ENCODE data around the gene CCDC187. TPM values are rescaled to one million over a fixed set of nuclear protein-coding genes. Genes with fewer than 3 reads are reported as not detected.
A peak's percentile ranks its signal among the peaks of the same experiment; 100 is the strongest.

CCDC187 gene
- total RNA-seq, 1 donor from 2014 or later, result 6.6 TPM

DNA sequence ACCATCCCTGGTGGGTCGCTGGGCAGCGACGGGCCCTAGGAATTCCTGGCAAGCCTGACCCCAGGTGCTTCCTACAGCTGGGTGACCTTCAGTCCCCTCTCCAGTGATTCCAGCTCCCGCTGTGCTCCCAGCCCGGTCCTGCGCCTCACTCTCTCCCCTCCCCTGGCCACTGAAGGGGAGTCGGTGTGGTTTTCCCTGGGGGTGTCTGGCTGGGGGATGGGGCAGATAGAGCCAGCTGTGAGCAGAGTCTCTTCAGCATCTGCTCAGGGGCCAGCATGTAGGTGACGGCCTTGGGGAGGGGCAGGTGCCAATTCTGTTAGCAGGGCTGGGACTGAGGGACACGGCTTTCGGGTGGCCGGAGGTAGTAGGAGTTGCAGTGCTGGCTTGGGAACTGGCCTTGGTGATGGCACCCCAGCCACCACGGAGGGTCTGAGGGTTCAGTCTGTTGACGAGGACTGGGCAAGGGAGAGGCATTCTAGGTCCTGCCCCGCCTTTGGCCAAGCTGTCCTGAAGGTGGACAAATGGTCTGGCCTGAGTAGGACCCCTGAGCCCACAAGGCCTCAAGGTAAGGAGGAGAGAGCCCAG is 26.6 kb upstream of the CCDC187 start:
- H3K4me3 ChIP-seq, result no peak overlapping the region
- intact Hi-C loops (cut with DNase I), result no loop called here
- H3K27me3 ChIP-seq (ENCODE audit: low read depth), result peaks cover 3% of the 10 kb centered on the region
- TF ChIP-seq, protein P1, sequence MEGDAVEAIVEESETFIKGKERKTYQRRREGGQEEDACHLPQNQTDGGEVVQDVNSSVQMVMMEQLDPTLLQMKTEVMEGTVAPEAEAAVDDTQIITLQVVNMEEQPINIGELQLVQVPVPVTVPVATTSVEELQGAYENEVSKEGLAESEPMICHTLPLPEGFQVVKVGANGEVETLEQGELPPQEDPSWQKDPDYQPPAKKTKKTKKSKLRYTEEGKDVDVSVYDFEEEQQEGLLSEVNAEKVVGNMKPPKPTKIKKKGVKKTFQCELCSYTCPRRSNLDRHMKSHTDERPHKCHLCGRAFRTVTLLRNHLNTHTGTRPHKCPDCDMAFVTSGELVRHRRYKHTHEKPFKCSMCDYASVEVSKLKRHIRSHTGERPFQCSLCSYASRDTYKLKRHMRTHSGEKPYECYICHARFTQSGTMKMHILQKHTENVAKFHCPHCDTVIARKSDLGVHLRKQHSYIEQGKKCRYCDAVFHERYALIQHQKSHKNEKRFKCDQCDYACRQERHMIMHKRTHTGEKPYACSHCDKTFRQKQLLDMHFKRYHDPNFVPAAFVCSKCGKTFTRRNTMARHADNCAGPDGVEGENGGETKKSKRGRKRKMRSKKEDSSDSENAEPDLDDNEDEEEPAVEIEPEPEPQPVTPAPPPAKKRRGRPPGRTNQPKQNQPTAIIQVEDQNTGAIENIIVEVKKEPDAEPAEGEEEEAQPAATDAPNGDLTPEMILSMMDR (IDR thresholded peaks at IDR 0.05), result no peak
- H3K36me3 ChIP-seq, result no peaks in the 10 kb centered on the region
- H3K27ac ChIP-seq, result no peak overlapping the region
- DNase-seq (no peak), ATAC-seq (no peak)
- peaks cover 31% of the 10 kb centered on the region for H3K4me1 ChIP-seq
- H3K9me3 ChIP-seq, result no peaks in the 10 kb centered on the region

DNA sequence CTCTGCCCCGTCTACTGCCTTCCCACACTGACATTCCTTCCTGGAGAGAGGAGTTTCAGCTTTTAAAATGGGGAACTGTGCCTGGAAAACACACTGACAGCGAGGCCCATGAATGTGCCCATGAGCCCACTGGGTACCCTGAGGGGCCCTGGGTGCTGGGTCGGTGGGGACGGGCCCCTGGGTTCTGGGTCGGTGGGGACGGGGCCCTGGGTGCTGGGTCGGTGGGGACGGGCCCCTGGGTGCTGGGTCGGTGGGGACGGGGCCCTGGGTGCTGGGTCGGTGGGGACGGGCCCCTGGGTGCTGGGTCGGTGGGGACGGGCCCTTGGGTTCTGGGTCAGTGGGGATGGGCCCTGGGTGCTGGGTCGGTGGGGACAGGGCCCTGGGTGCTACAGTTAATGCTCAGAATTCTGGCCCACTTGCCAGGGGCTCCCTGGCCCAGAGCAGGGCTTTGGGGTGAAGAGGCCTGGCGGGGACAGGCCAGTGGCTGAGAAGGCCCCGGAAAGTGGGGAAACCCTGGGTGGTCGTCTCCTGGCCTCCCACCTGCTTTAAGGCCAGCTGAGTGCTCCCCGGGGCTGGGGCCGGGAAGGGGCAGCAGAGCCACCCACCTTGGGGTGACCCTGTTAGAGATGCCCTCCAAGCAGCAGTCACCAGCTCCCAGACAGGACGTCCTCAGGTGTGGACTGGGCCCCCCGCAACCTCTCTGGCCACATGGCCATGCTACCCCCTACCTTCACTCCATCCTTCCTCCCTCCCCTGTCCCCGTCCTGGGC is 25.9 kb upstream of the CCDC187 start:
- intact Hi-C loops (cut with DNase I), result no loop called here
- H3K36me3 ChIP-seq, result no peaks in the 10 kb centered on the region
- TF ChIP-seq, protein P1 (IDR thresholded peaks at IDR 0.05), result no peak
- peak overlapping the region; percentile 86 for H3K27ac ChIP-seq
- peak overlapping the region; percentile 67 for H3K4me3 ChIP-seq
- H3K27me3 ChIP-seq (ENCODE audit: low read depth), result peaks cover 3% of the 10 kb centered on the region
- peaks cover 31% of the 10 kb centered on the region for H3K4me1 ChIP-seq
- DNase-seq, result no peak
- no peaks in the 10 kb centered on the region for H3K9me3 ChIP-seq
- no peak for ATAC-seq

DNA sequence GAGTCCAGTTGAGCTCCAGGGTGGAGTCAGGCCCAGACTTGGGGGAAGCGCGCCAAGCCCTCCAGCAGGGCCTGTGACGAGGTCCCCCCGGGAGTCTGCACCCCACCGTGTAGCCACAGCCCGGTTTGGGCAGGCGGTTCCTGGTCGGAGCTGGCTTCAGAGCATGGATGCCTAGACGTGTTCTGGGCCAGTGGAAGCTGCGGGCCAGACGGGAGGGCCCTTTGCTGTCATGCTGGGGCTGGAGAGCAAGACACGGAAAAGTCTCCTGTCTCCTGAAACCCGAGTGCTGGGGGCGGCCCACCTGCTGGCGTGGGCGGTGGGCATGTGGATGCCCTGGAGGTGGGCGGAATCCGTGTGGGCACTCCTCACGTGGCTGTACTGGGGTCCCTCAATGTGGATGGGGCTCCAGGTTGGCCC is 25.3 kb upstream of the CCDC187 start:
- Histone ChIP-seq H3K27me3 (ENCODE audit: low read depth) (peaks cover 3% of the 10 kb centered on the region), H3K9me3 (no peaks in the 10 kb centered on the region), H3K4me1 (peaks cover 31% of the 10 kb centered on the region), H3K36me3 (no peaks in the 10 kb centered on the region), H3K27ac (peak overlapping the region; percentile 86), H3K4me3 (peak overlapping the region; percentile 67)
- no peak for ATAC-seq
- intact Hi-C loops (cut with DNase I), result no loop called here
- no peak for DNase-seq
- TF ChIP-seq, protein P1 (IDR thresholded peaks at IDR 0.05), result no peak

DNA sequence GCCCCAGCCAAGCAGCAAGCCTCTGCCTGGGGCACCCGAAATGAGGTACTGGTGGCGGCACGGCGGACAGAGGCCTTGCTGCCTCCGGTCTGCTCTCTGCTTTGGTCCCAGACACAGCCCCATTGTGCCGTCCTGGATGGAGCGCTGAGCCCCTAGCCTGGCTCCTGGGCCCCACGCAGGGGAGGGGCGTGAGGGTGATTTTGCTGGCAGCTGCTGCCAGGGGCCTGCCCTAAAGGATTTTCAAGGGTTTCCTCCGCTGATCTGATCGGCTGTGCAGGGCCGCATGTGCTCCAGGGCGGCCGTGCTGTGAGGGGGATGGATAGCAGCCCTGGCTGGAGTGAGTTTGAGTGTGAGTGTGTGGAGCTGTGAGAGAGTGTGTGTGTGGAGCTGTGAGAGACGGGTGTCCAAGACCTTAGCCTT is 24.7 kb upstream of the CCDC187 start:
- TF ChIP-seq, protein P1 (IDR thresholded peaks at IDR 0.05), result no peak
- intact Hi-C loops (cut with DNase I), result no loop called here
- peaks cover 31% of the 10 kb centered on the region for H3K4me1 ChIP-seq
- no peaks in the 10 kb centered on the region for H3K9me3 ChIP-seq
- peak overlapping the region; percentile 67 for H3K4me3 ChIP-seq
- H3K27me3 ChIP-seq (ENCODE audit: low read depth), result peaks cover 3% of the 10 kb centered on the region
- ATAC-seq, result no peak
- peak overlapping the region; percentile 86 for H3K27ac ChIP-seq
- no peak for DNase-seq
- no peaks in the 10 kb centered on the region for H3K36me3 ChIP-seq

DNA sequence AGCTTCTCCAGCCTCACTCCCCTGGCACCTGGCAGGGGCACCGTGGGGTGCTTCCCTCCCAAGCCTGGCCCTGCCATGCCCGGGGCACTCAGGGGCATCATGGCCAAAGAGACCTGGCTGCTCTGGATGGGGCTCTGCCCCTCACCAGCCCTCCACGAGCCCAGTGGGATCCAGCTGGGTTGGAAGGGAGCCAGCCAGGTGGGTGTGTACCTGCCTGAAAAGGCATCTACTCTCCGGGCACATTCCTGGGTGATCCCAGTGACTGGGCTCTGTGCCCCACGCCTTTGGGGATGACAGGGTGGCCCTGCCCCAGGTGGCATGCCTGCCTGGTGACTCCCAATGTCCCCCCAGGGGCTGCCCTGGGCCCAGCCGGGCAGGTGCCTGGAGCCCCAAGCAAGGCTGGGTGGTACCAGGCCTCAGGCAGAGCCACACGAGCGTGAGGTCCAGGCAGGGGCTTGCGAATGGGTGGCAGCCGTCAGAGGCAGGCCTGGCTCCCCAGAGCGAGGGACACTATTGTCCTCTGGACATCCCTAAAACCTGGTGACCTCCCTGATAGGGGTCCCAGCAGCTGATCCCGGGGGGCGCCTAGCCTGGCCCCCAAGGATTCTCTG is 24.2 kb upstream of the CCDC187 start:
- Histone ChIP-seq H3K4me3 (peak overlapping the region; percentile 67), H3K36me3 (no peaks in the 10 kb centered on the region), H3K27me3 (ENCODE audit: low read depth) (peaks cover 3% of the 10 kb centered on the region), H3K27ac (peak overlapping the region; percentile 86), H3K4me1 (peaks cover 31% of the 10 kb centered on the region), H3K9me3 (no peaks in the 10 kb centered on the region)
- DNase-seq (peak; percentile 71), ATAC-seq (peak; percentile 13 to 16)
- TF ChIP-seq, protein P1 (IDR thresholded peaks at IDR 0.05), result no peak
- intact Hi-C loops (cut with DNase I), result no loop called here

All from lower lobe of right lung (tissue), 2 donors.